Endodermal cell (in vitro differentiated cells): ENCODE measurements around the gene LRMDA. TPM values are rescaled to one million over a fixed set of nuclear protein-coding genes. Genes with fewer than 3 reads are reported as not detected.

Source experiments
- DNase-seq: peaks from one replicate; pipeline ENCODE4 v3.0.0-alpha.2; 2017
- H3K27ac ChIP-seq: 2 replicates; pipeline ENCODE4 v1.5.1; 2013; ENCODE audit warnings: mild to moderate bottlenecking, low read depth, low read length, moderate library complexity
- H3K27me3 ChIP-seq: 2 replicates; pipeline ENCODE4 v1.6.1; 2013; ENCODE audit warnings: mild to moderate bottlenecking, low read length, moderate library complexity; ENCODE audit not compliant: insufficient read depth, control insufficient read depth, poor library complexity, severe bottlenecking
- H3K36me3 ChIP-seq: 2 replicates; pipeline ENCODE4 v1.7.0; 2013; ENCODE audit warnings: mild to moderate bottlenecking, low read length, moderate library complexity; ENCODE audit not compliant: control insufficient read depth, insufficient read depth
- H3K4me1 ChIP-seq: one replicate; pipeline ENCODE4 v1.7.0; 2013; ENCODE audit warnings: low read length; ENCODE audit not compliant: control insufficient read depth, insufficient read depth
- H3K4me3 ChIP-seq: 2 replicates; pipeline ENCODE4 v1.5.1; 2013; ENCODE audit warnings: mild to moderate bottlenecking, low read length, moderate library complexity
- H3K9ac ChIP-seq: 2 replicates; pipeline ENCODE4 v1.6.1; 2013; ENCODE audit warnings: mild to moderate bottlenecking, low read length, moderate library complexity; ENCODE audit not compliant: poor library complexity, severe bottlenecking; ENCODE audit errors: extremely low read depth
- H3K9me3 ChIP-seq: 2 replicates; pipeline ENCODE4 v1.6.1; 2013; ENCODE audit warnings: mild to moderate bottlenecking, low read length, moderate library complexity; ENCODE audit not compliant: control insufficient read depth
- H3K27ac Mint-ChIP-seq: 2 replicates; pipeline ENCODE4 v1.8.0; 2020; ENCODE audit warnings: mixed read lengths
- H3K27me3 Mint-ChIP-seq: 2 replicates; pipeline ENCODE4 v1.8.0; 2021; ENCODE audit warnings: mild to moderate bottlenecking, mixed read lengths; ENCODE audit not compliant: insufficient read depth
- H3K36me3 Mint-ChIP-seq: 2 replicates; pipeline ENCODE4 v1.8.0; 2020; ENCODE audit warnings: low read depth, mixed read lengths
- H3K4me1 Mint-ChIP-seq: 2 replicates; pipeline ENCODE4 v1.8.0; 2020; ENCODE audit warnings: mixed read lengths
- H3K4me3 Mint-ChIP-seq: 2 replicates; pipeline ENCODE4 v1.8.0; 2020; ENCODE audit warnings: mild to moderate bottlenecking, moderate library complexity, mixed read lengths
- H3K9me3 Mint-ChIP-seq: 2 replicates; pipeline ENCODE4 v1.8.0; 2020; ENCODE audit warnings: mild to moderate bottlenecking, mixed read lengths
- CTCF ChIP-seq: fragments of 200-600 bp; sonication (generic); conservative IDR thresholded peaks from 2 replicates; pipeline ENCODE4 v1.5.0; 2021; ENCODE audit warnings: antibody characterized with exemption, mild to moderate bottlenecking
- WGBS, 2 experiments: methylation state at CpG; one replicate each; pipeline versions ENCODE4 v1.1.5 to v1.1.7; 2013; ENCODE audit warnings: missing lambda C conversion rate in 2 of 2, mixed read lengths in 1 of 2; ENCODE audit not compliant: insufficient coverage in 1 of 2, insufficient read length in 1 of 2; 5-methylcytosine and 5-hydroxymethylcytosine counted together
- total RNA-seq, 2 donors: library from RNA; stranded (reverse); fragmentation: NEBNext Ultra II Directional in 1 of 2; extraction: Animal tissue kit (Norgen Biotek cat#: 25700) in 1 of 2; gene quantifications; 2 replicates in 1 of 2; 3 replicates in 1 of 2; pipeline ENCODE4 v1.2.1, GENCODE V29; 2021

Gene LRMDA
- total RNA-seq, 2 donors from 2014 or later = 1.7 to 5.1 TPM

GRCh38 chr10:75649466-75649865 lies 218.0 kb downstream of the LRMDA start:
- Histone ChIP-seq H3K9me3 (no peaks in the 10 kb centered on the region), H3K27me3 (peaks cover 52% of the 10 kb centered on the region), H3K27ac (no peak overlapping the region), H3K4me3 (no peak overlapping the region), H3K4me1 (no peaks in the 10 kb centered on the region), H3K9ac (no peak overlapping the region), H3K36me3 (no peaks in the 10 kb centered on the region)
- Mint-ChIP-seq H3K4me3 (no peak overlapping the region), H3K9me3 (no peaks in the 10 kb centered on the region), H3K27me3 (peaks cover 34% of the 10 kb centered on the region), H3K27ac (no peak overlapping the region), H3K36me3 (no peaks in the 10 kb centered on the region), H3K4me1 (no peaks in the 10 kb centered on the region)
- TF ChIP-seq CTCF = no peak
- WGBS, 2 experiments = 89% methylated on average over 1 of the region's 1 CpG; no CpG with 5 or more reads in 1 of the 2 experiments
- DNase-seq = no peak

- H3K36me3 Mint-ChIP-seq = no peaks in the 10 kb centered on the region
- peaks cover 31% of the 10 kb centered on the region for H3K27me3 Mint-ChIP-seq
- no peaks in the 10 kb centered on the region for H3K9me3 Mint-ChIP-seq
- Histone ChIP-seq H3K9me3 (no peaks in the 10 kb centered on the region), H3K27ac (no peak overlapping the region), H3K4me3 (no peak overlapping the region), H3K36me3 (no peaks in the 10 kb centered on the region), H3K4me1 (no peaks in the 10 kb centered on the region), H3K27me3 (peaks cover 52% of the 10 kb centered on the region), H3K9ac (no peak overlapping the region)
- no peaks in the 10 kb centered on the region for H3K4me1 Mint-ChIP-seq
- no peak for TF ChIP-seq CTCF
- 56 to 83% methylated on average over 1 to 4 of the region's 4 CpGs for WGBS, 2 experiments
- no peak overlapping the region for H3K4me3 Mint-ChIP-seq
- H3K27ac Mint-ChIP-seq = no peak overlapping the region
- no peak for DNase-seq
Observed at GRCh38 chr10:75650648-75651047, 219.2 kb downstream of the LRMDA start.

- H3K27me3 Mint-ChIP-seq = peaks cover 29% of the 10 kb centered on the region
- peak; percentile 75 for DNase-seq
- no peaks in the 10 kb centered on the region for H3K36me3 Mint-ChIP-seq
- Histone ChIP-seq H3K36me3 (no peaks in the 10 kb centered on the region), H3K9ac (no peak overlapping the region), H3K27ac (no peak overlapping the region), H3K27me3 (peaks cover 52% of the 10 kb centered on the region), H3K9me3 (no peaks in the 10 kb centered on the region), H3K4me1 (no peaks in the 10 kb centered on the region), H3K4me3 (no peak overlapping the region)
- peak; percentile 80 for TF ChIP-seq CTCF
- no peak overlapping the region for H3K4me3 Mint-ChIP-seq
- H3K9me3 Mint-ChIP-seq = no peaks in the 10 kb centered on the region
- 78 to 100% methylated on average over 1 to 2 of the region's 2 CpGs for WGBS, 2 experiments
- no peak overlapping the region for H3K27ac Mint-ChIP-seq
- H3K4me1 Mint-ChIP-seq = no peaks in the 10 kb centered on the region
Observed at GRCh38 chr10:75651417-75651816, 220.0 kb downstream of the LRMDA start.
